ENCODE measurements around the gene PDZD2. TPM values are rescaled to one million over a fixed set of nuclear protein-coding genes. Genes with fewer than 3 reads are reported as not detected.

The PDZD2 gene
- total RNA-seq, 1 donor from 2014 or later, result 2.6 TPM

DNA sequence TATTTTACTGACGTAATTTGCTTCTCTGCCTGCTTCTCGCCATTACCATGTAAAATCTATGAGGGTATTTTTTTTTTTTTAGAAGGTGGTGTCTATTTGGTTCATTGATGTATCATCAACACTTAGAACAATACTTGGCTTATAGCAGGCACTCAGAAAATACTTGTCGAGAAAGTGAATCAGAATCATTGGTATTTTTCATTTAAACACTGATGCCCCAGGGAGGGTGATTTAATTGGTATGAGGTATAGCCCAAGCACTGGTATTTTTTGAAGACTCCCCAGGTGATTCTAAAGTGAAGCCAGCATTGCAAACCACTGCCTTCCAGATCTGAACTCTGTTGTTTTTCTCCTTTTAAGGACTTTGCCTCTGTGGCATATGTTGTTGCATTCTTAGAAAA, 16.6 kb downstream of the PDZD2 start:
- peaks cover 0 to 2% (median 0%) of the 10 kb centered on the region in 3 donors for H3K4me1 ChIP-seq (ENCODE audit: control insufficient read depth in 3 of 3, insufficient read depth in 3 of 3, low read length in 3 of 3)

DNA sequence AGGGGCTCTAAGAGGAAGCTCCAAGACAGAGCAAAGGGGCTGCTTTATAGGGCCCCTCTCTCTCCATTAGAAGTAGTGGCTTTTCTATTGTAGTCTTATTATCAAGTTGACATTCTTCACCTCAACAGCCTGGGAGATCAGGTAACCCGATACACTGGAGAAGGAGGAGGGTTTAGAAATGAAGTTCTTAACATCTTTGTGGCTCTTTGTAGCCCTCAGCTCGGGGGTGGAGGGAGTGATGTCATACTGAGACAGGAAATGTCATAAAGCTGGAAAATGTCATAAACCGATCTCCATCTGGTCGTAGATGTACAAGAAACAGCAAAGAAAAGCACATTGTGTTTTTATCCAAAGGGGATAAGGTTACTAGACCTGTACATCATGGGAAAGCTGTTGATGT, 17.9 kb downstream of the PDZD2 start:
- Histone ChIP-seq H3K36me3 (ENCODE audit: control insufficient read depth in 3 of 3, insufficient read depth in 3 of 3, low read length in 3 of 3) (no peaks in the 10 kb centered on the region), H3K27ac (ENCODE audit: low read depth, low read length) (no peak overlapping the region), H3K9me3 (ENCODE audit: control insufficient read depth in 3 of 3, low read length in 3 of 3) (peaks cover 0 to 2% (median 0%) of the 10 kb centered on the region in 3 donors), H3K4me3 (ENCODE audit: low read length in 3 of 3) (no peak overlapping the region), H3K4me1 (ENCODE audit: control insufficient read depth in 3 of 3, insufficient read depth in 3 of 3, low read length in 3 of 3) (peaks cover 0 to 2% (median 0%) of the 10 kb centered on the region in 3 donors), H3K27me3 (ENCODE audit: control insufficient read depth in 3 of 3, insufficient read depth in 3 of 3, low read length in 3 of 3) (no peaks in the 10 kb centered on the region), H3K9ac (ENCODE audit: low read depth in 1 of 3, low read length in 3 of 3) (no peak overlapping the region)

More for the DNA sequence above, 16.6 kb downstream of the PDZD2 start:
- Histone ChIP-seq H3K4me3 (ENCODE audit: low read length in 3 of 3) (no peak overlapping the region), H3K27ac (ENCODE audit: low read depth, low read length) (no peak overlapping the region), H3K36me3 (ENCODE audit: control insufficient read depth in 3 of 3, insufficient read depth in 3 of 3, low read length in 3 of 3) (no peaks in the 10 kb centered on the region), H3K9me3 (ENCODE audit: control insufficient read depth in 3 of 3, low read length in 3 of 3) (peaks cover 0 to 2% (median 0%) of the 10 kb centered on the region in 3 donors), H3K9ac (ENCODE audit: low read depth in 1 of 3, low read length in 3 of 3) (no peak overlapping the region), H3K27me3 (ENCODE audit: control insufficient read depth in 3 of 3, insufficient read depth in 3 of 3, low read length in 3 of 3) (no peaks in the 10 kb centered on the region)

DNA sequence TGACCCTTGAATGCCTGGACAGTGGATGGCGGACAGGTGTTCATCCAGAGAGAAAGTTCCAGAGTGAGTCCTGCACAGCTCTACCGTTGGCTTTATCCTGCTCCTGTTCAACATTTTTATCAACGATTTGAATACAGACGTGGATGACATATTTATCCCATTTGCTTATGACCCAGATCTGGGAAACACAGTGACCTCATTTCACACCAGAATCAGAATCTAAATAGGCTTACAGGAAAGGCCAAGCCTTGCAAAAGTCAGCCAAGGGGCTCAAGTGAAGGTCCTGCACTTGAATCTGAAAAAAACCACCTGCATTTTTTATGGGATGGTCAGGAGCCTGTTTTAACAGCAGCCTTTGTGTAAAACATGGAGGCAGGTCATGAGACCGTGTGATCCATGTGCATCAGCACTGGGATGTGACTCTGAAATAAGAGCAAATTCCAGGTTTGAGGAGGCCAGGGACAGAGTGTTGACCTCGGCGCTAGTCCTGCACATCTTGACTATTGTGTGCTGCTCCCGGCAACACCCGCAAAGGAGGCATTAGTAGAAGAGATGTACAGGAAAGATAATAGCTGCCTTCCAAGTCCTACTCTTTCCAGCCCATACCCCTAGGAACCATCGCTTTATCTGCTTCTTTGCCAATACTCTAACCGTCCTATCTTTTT, 18.5 kb downstream of the PDZD2 start:
- H3K27me3 ChIP-seq (ENCODE audit: control insufficient read depth in 3 of 3, insufficient read depth in 3 of 3, low read length in 3 of 3), result no peaks in the 10 kb centered on the region
- no peak overlapping the region for H3K4me3 ChIP-seq (ENCODE audit: low read length in 3 of 3)
- H3K9me3 ChIP-seq (ENCODE audit: control insufficient read depth in 3 of 3, low read length in 3 of 3), result peaks cover 0 to 2% (median 0%) of the 10 kb centered on the region in 3 donors
- H3K9ac ChIP-seq (ENCODE audit: low read depth in 1 of 3, low read length in 3 of 3), result no peak overlapping the region
- peaks cover 0 to 2% (median 0%) of the 10 kb centered on the region in 3 donors for H3K4me1 ChIP-seq (ENCODE audit: control insufficient read depth in 3 of 3, insufficient read depth in 3 of 3, low read length in 3 of 3)
- H3K36me3 ChIP-seq (ENCODE audit: control insufficient read depth in 3 of 3, insufficient read depth in 3 of 3, low read length in 3 of 3), result no peaks in the 10 kb centered on the region
- no peak overlapping the region for H3K27ac ChIP-seq (ENCODE audit: low read depth, low read length)

DNA sequence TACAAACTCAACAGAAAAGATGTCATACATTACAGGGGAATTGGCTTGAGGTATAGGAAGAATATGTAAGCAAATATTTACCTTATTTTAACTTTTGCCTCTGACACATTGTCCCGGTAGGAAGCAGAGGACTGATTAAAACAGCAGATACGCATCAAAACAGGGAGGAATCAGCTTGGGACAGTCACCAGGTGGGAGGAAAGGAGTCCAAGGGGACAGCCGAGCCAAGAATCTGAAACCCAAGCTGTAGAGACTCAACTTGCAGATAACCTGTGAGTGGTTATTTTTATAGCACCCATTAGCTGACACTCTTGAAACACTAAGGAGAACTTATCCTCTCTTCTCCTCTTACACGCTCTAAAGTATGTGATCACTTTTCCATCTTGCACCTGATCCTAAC, 22.3 kb downstream of the PDZD2 start:
- Histone ChIP-seq H3K4me1 (ENCODE audit: control insufficient read depth in 3 of 3, insufficient read depth in 3 of 3, low read length in 3 of 3) (peaks cover 0 to 2% (median 0%) of the 10 kb centered on the region in 3 donors), H3K4me3 (ENCODE audit: low read length in 3 of 3) (no peak overlapping the region), H3K9me3 (ENCODE audit: control insufficient read depth in 3 of 3, low read length in 3 of 3) (peaks cover 0 to 2% (median 0%) of the 10 kb centered on the region in 3 donors), H3K9ac (ENCODE audit: low read depth in 1 of 3, low read length in 3 of 3) (no peak overlapping the region), H3K36me3 (ENCODE audit: control insufficient read depth in 3 of 3, insufficient read depth in 3 of 3, low read length in 3 of 3) (no peaks in the 10 kb centered on the region), H3K27ac (ENCODE audit: low read depth, low read length) (no peak overlapping the region), H3K27me3 (ENCODE audit: control insufficient read depth in 3 of 3, insufficient read depth in 3 of 3, low read length in 3 of 3) (no peaks in the 10 kb centered on the region)

DNA sequence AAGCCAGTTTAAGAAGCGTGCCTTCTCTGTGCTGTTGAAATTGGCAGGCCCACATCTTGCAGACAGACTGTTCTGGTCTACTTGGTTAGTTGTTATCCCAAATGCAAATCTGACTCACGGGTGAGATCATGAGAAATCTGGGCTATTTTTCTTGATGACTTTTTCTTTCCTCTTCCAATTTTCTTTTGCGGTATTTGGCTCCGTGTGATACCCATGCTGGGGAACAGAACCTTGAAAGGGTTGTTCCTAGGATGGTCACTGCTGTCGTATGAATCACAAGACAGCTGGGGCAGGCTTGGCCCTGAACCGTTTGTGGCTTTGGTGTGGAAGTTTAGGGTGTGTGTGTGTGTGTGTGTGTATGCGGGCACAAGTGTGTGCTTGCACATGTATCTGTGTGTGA, 24.6 kb downstream of the PDZD2 start:
- Histone ChIP-seq H3K4me3 (ENCODE audit: low read length in 3 of 3) (no peak overlapping the region), H3K36me3 (ENCODE audit: control insufficient read depth in 3 of 3, insufficient read depth in 3 of 3, low read length in 3 of 3) (no peaks in the 10 kb centered on the region), H3K9ac (ENCODE audit: low read depth in 1 of 3, low read length in 3 of 3) (no peak overlapping the region), H3K27ac (ENCODE audit: low read depth, low read length) (peak overlapping the region; percentile 40), H3K4me1 (ENCODE audit: control insufficient read depth in 3 of 3, insufficient read depth in 3 of 3, low read length in 3 of 3) (no peaks in the 10 kb centered on the region), H3K9me3 (ENCODE audit: control insufficient read depth in 3 of 3, low read length in 3 of 3) (no peaks in the 10 kb centered on the region), H3K27me3 (ENCODE audit: control insufficient read depth in 3 of 3, insufficient read depth in 3 of 3, low read length in 3 of 3) (no peaks in the 10 kb centered on the region)

DNA sequence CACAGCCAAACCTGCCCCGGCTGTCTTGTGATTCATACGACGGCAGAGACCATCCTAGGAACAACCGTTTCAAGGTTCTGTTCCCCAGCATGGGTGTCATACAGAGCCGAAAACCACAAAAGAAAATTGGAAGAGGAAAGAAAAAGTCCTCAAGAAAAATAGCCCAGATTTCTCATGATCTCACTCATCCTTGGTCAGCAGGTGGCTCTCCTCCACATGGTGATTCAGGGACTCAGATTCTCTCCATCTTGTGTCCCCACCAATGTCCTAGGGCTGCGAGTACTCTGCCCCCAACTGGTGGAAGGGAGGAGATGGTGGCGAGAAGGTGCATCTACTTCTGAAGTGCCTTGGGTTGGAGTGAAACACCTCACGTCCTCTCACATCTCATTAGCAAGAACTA, 25.6 kb downstream of the PDZD2 start:
- Histone ChIP-seq H3K4me1 (ENCODE audit: control insufficient read depth in 3 of 3, insufficient read depth in 3 of 3, low read length in 3 of 3) (no peaks in the 10 kb centered on the region), H3K9me3 (ENCODE audit: control insufficient read depth in 3 of 3, low read length in 3 of 3) (no peaks in the 10 kb centered on the region), H3K36me3 (ENCODE audit: control insufficient read depth in 3 of 3, insufficient read depth in 3 of 3, low read length in 3 of 3) (no peaks in the 10 kb centered on the region), H3K4me3 (ENCODE audit: low read length in 3 of 3) (no peak overlapping the region), H3K27ac (ENCODE audit: low read depth, low read length) (no peak overlapping the region), H3K9ac (ENCODE audit: low read depth in 1 of 3, low read length in 3 of 3) (no peak overlapping the region), H3K27me3 (ENCODE audit: control insufficient read depth in 3 of 3, insufficient read depth in 3 of 3, low read length in 3 of 3) (no peaks in the 10 kb centered on the region)

DNA sequence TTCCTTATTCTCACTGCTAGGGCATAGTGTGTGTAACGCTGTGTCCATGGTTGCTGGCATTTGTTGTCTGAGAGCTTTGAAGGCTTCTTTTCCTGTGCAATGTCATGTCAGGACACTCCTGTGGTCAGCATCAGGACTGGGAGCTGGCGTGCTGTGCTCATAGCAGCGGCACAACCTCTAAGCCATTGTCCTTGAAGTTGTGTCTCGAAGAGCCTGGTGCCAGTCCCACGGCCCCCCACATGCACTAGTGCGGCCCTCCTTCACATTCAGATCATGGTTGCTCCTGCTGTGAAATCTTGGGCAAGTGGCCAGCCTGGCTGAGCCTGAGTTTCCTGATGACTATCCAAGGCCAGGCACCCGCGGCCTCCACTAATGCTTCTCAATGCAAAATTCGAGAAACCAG, 32.4 kb downstream of the PDZD2 start:
- no peak overlapping the region for H3K27ac ChIP-seq (ENCODE audit: low read depth, low read length)
- H3K4me3 ChIP-seq (ENCODE audit: low read length in 3 of 3), result no peak overlapping the region
- H3K4me1 ChIP-seq (ENCODE audit: control insufficient read depth in 3 of 3, insufficient read depth in 3 of 3, low read length in 3 of 3), result peaks cover 2 to 7% (median 5%) of the 10 kb centered on the region in 3 donors
- peaks cover 0 to 2% (median 0%) of the 10 kb centered on the region in 3 donors for H3K9me3 ChIP-seq (ENCODE audit: control insufficient read depth in 3 of 3, low read length in 3 of 3)
- no peak overlapping the region for H3K9ac ChIP-seq (ENCODE audit: low read depth in 1 of 3, low read length in 3 of 3)
- peaks cover 0 to 10% (median 0%) of the 10 kb centered on the region in 3 donors for H3K27me3 ChIP-seq (ENCODE audit: control insufficient read depth in 3 of 3, insufficient read depth in 3 of 3, low read length in 3 of 3)
- H3K36me3 ChIP-seq (ENCODE audit: control insufficient read depth in 3 of 3, insufficient read depth in 3 of 3, low read length in 3 of 3), result no peaks in the 10 kb centered on the region

DNA sequence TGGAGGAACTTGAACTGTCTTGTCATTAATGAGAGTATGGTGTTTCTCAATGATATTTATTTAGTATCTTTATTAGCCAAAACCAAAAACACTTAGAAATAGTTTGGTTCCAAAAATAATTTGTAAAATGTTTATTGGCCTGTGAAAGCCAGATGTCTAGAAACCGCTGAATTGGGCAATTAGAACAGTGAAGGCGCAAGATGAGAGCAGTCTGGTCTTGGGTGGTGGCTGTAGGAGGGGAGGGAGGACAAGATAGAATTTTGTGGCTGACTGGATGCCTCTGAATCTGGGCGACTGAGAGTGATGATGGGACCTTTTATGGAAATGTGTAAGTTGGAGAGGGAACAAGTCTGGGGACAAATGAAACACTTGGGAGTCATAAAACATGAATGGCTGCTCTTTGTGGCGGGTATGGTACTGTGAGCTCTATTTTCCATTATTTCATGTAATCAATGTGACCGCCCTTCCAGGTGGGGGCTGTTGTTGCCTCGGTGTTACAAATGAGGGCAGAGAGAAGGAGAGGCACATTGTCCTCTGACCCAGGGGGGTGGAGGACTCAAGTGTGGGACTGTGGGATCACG, 35.5 kb downstream of the PDZD2 start:
- Histone ChIP-seq H3K36me3 (ENCODE audit: control insufficient read depth in 3 of 3, insufficient read depth in 3 of 3, low read length in 3 of 3) (no peaks in the 10 kb centered on the region), H3K27ac (ENCODE audit: low read depth, low read length) (no peak overlapping the region)

DNA sequence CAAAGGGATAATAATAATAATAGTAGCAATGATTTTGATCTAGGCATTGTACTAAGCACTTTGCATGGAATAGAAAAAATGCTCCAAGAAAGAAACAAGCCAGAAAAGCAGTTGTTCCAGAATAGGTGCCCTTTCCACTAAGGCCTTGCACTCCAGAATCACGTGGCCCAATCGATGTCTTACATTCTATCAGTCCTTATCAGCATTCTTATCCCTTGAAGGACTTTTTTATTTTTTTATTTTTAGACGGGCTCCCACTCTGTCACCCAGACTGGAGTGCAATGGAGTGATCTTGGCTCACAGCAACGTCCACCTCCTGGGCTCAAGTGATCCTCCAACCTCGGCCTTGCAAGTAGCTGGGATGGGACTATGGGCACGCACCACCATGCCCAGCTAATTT, 36.5 kb downstream of the PDZD2 start:
- H3K9me3 ChIP-seq (ENCODE audit: control insufficient read depth in 3 of 3, low read length in 3 of 3), result peaks cover 0 to 2% (median 0%) of the 10 kb centered on the region in 3 donors
- H3K36me3 ChIP-seq (ENCODE audit: control insufficient read depth in 3 of 3, insufficient read depth in 3 of 3, low read length in 3 of 3), result no peaks in the 10 kb centered on the region
- peaks cover 2 to 8% (median 7%) of the 10 kb centered on the region in 3 donors for H3K4me1 ChIP-seq (ENCODE audit: control insufficient read depth in 3 of 3, insufficient read depth in 3 of 3, low read length in 3 of 3)
- H3K27me3 ChIP-seq (ENCODE audit: control insufficient read depth in 3 of 3, insufficient read depth in 3 of 3, low read length in 3 of 3), result peaks cover 0 to 10% (median 0%) of the 10 kb centered on the region in 3 donors
- H3K27ac ChIP-seq (ENCODE audit: low read depth, low read length), result no peak overlapping the region
- H3K4me3 ChIP-seq (ENCODE audit: low read length in 3 of 3), result no peak overlapping the region
- H3K9ac ChIP-seq (ENCODE audit: low read depth in 1 of 3, low read length in 3 of 3), result no peak overlapping the region

More for the DNA sequence above, 35.5 kb downstream of the PDZD2 start:
- H3K27me3 ChIP-seq (ENCODE audit: control insufficient read depth in 3 of 3, insufficient read depth in 3 of 3, low read length in 3 of 3), result peaks cover 0 to 10% (median 0%) of the 10 kb centered on the region in 3 donors
- no peak overlapping the region for H3K9ac ChIP-seq (ENCODE audit: low read depth in 1 of 3, low read length in 3 of 3)
- H3K4me1 ChIP-seq (ENCODE audit: control insufficient read depth in 3 of 3, insufficient read depth in 3 of 3, low read length in 3 of 3), result peaks cover 2 to 8% (median 7%) of the 10 kb centered on the region in 3 donors
- no peak overlapping the region for H3K4me3 ChIP-seq (ENCODE audit: low read length in 3 of 3)
- peaks cover 0 to 2% (median 0%) of the 10 kb centered on the region in 3 donors for H3K9me3 ChIP-seq (ENCODE audit: control insufficient read depth in 3 of 3, low read length in 3 of 3)

DNA sequence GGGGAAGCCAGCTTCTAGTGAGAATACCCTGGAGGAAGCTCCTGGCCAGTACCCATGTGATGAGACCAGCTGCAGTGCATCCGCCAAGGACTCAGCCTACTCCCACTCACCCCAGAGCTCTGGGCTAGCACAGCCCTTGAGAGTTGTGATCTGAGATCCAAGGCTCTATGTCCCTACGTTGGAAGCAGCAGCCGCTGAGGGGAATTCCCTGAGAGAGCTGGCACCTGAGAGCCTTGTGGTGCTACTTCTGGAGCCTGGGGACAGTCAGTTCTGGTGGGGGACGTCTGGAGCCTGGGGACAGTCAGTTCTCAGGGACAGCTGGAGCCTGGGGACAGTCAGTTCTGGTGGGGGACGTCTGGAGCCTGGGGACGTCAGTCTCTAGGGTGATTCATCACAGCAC, 39.2 kb downstream of the PDZD2 start:
- Histone ChIP-seq H3K4me3 (ENCODE audit: low read length in 3 of 3) (no peak overlapping the region), H3K27ac (ENCODE audit: low read depth, low read length) (no peak overlapping the region), H3K9ac (ENCODE audit: low read depth in 1 of 3, low read length in 3 of 3) (no peak overlapping the region), H3K9me3 (ENCODE audit: control insufficient read depth in 3 of 3, low read length in 3 of 3) (peaks cover 0 to 2% (median 0%) of the 10 kb centered on the region in 3 donors), H3K4me1 (ENCODE audit: control insufficient read depth in 3 of 3, insufficient read depth in 3 of 3, low read length in 3 of 3) (peaks cover 0 to 3% (median 0%) of the 10 kb centered on the region in 3 donors), H3K27me3 (ENCODE audit: control insufficient read depth in 3 of 3, insufficient read depth in 3 of 3, low read length in 3 of 3) (peaks cover 0 to 3% (median 0%) of the 10 kb centered on the region in 3 donors), H3K36me3 (ENCODE audit: control insufficient read depth in 3 of 3, insufficient read depth in 3 of 3, low read length in 3 of 3) (no peaks in the 10 kb centered on the region)

Measured in skeletal muscle tissue (tissue), 4 donors.